Motor neuron (in vitro differentiated cells): ENCODE results near the gene PITX1. TPM values are rescaled to one million over a fixed set of nuclear protein-coding genes. Genes with fewer than 3 reads are reported as not detected.

Experiments
- ATAC-seq, 8 experiments: fragments of 200-7000 bp; cut with Tn5 transposase; replicated peaks in 6 of 8; 2 replicates each; pipeline ENCODE4 v1.8.0; 2021; ENCODE audit warnings: mild to moderate bottlenecking in 8 of 8, moderate library complexity in 8 of 8
- H3K27ac ChIP-seq, 2 donors: fragments of 250-450 bp; sonication (Bioruptor Pico); 2 replicates each; pipeline ENCODE4 v1.9.0; 2021; ENCODE audit warnings: antibody characterized with exemption in 2 of 2, mild to moderate bottlenecking in 2 of 2, moderate library complexity in 1 of 2
- H3K4me1 ChIP-seq, 2 donors: fragments of 250-450 bp; sonication (Bioruptor Pico); replicated peaks in 1 of 2; 2 replicates each; pipeline ENCODE4 v1.6.1; 2021; ENCODE audit warnings: antibody characterized with exemption in 2 of 2, mild to moderate bottlenecking in 2 of 2, moderate library complexity in 1 of 2
- H3K4me3 ChIP-seq, 5 donors: fragments of 250-450 bp; sonication (Bioruptor Pico); 2 replicates each; pipeline ENCODE4 v1.9.0; 2021; ENCODE audit warnings: antibody characterized with exemption in 5 of 5, mild to moderate bottlenecking in 5 of 5, moderate library complexity in 4 of 5
- WGBS, 10 experiments: fragments of 450-650 bp; shearing (Covaris generic); methylation state at CpG; one replicate each; pipeline ENCODE4 v1.0.0; 2022; 5-methylcytosine and 5-hydroxymethylcytosine counted together
- in situ Hi-C, 9 experiments: fragments of 400-800 bp; cut with MboI; loops; one replicate each; pipeline ENCODE4 v1.15.0; 2021; ENCODE audit warnings: low sequenced_read_pairs in 9 of 9, low pct_unique_long_range_greater_than_20kb in 2 of 9; ENCODE audit not compliant: unreplicated experiment in 9 of 9
- total RNA-seq, 8 experiments: library from RNA; unstranded; fragments of 300-600 nt; gene quantifications; 2 replicates each; pipeline versions ENCODE4 v1.2.3 to v1.2.4, GENCODE V29; 2022

PITX1 gene
- total RNA-seq, 8 experiments from 2014 or later = 0.16 to 8.6 (median 0.71) TPM; not detected in 1

GRCh38 chr5:135037519-135038204 lies 3.6 kb upstream of the PITX1 start:
- Histone ChIP-seq H3K27ac (no peak overlapping the region), H3K4me3 (no peak overlapping the region), H3K4me1 (peaks cover 4 to 10% of the 10 kb centered on the region in 2 donors)
- ATAC-seq = no peak
- in situ Hi-C loops = loop anchor here in 1 of 9 experiments (25.0 kb wide), 1 partner anchor 300 kb away; no protein-coding TSS in a partner anchor
- WGBS, 10 experiments = 0 to 100% (median 7%) methylated on average over 1 to 3 of the region's 11 CpGs; no CpG with 5 or more reads in 5 of the 10 experiments

- ATAC-seq = no peak
- 6 to 60% (median 13%) methylated on average over 1 to 3 of the region's 4 CpGs; no CpG with 5 or more reads in 6 of the 10 experiments for WGBS, 10 experiments
- Histone ChIP-seq H3K4me1 (peaks cover 4 to 12% of the 10 kb centered on the region in 2 donors), H3K4me3 (no peak overlapping the region), H3K27ac (no peak overlapping the region)
- in situ Hi-C loops = loop anchor here in 1 of 9 experiments (25.0 kb wide), 1 partner anchor 301 kb away; no protein-coding TSS in a partner anchor
Observed at GRCh38 chr5:135036405-135036804, 2.4 kb upstream of the PITX1 start.

GRCh38 chr5:135035678-135036030 lies 1.6 kb upstream of the PITX1 start:
- 60% methylated on average over 1 of the region's 6 CpGs; no CpG with 5 or more reads in 9 of the 10 experiments for WGBS, 10 experiments
- ATAC-seq = no peak
- Histone ChIP-seq H3K4me1 (peaks cover 4 to 12% of the 10 kb centered on the region in 2 donors), H3K4me3 (no peak overlapping the region), H3K27ac (no peak overlapping the region)
- in situ Hi-C loops = loop anchor here in 1 of 9 experiments (25.0 kb wide), 1 partner anchor 302 kb away; no protein-coding TSS in a partner anchor

GRCh38 chr5:135034963-135035677 lies 1.1 kb upstream of the PITX1 start:
- in situ Hi-C loops = loop anchor here in 1 of 9 experiments (25.0 kb wide), 1 partner anchor 302 kb away; no protein-coding TSS in a partner anchor
- no peak for ATAC-seq

GRCh38 chr5:135034236-135034962 lies 371 bp upstream of the PITX1 start:
- Histone ChIP-seq H3K4me1 (peaks cover 4 to 12% of the 10 kb centered on the region in 2 donors), H3K4me3 (peak overlapping the region; percentile 23 to 45 (median 40)), H3K27ac (peak overlapping the region in 1 of 2 donors; percentile 26)
- peak; percentile 40 to 91 (median 87) for ATAC-seq
- WGBS, 10 experiments = 0 to 66% (median 31%) methylated on average over 5 to 22 of the region's 65 CpGs; no CpG with 5 or more reads in 6 of the 10 experiments
- in situ Hi-C loops = loop anchor here in 1 of 9 experiments (25.0 kb wide), 1 partner anchor 303 kb away; no protein-coding TSS in a partner anchor

More at GRCh38 chr5:135034963-135035677, 1.1 kb upstream of the PITX1 start:
- H3K4me1 ChIP-seq = peaks cover 4 to 12% of the 10 kb centered on the region in 2 donors
- H3K4me3 ChIP-seq = peak overlapping the region in 2 of 5 donors; percentile 42 to 45
- 13 to 100% (median 51%) methylated on average over 1 to 4 of the region's 14 CpGs; no CpG with 5 or more reads in 2 of the 10 experiments for WGBS, 10 experiments
- no peak overlapping the region for H3K27ac ChIP-seq

GRCh38 chr5:135032999-135033861 lies 798 bp downstream of the PITX1 start:
- in situ Hi-C loops = loop anchor here in 1 of 9 experiments (25.0 kb wide), 1 partner anchor 304 kb away; no protein-coding TSS in a partner anchor
- peak in 4 of 8 experiments; percentile 3 to 59 (median 51) for ATAC-seq
- Histone ChIP-seq H3K27ac (no peak overlapping the region), H3K4me3 (peak overlapping the region; percentile 23 to 45 (median 40)), H3K4me1 (peaks cover 4 to 12% of the 10 kb centered on the region in 2 donors)
- 0 to 5% (median 0%) methylated on average over 1 to 17 of the region's 89 CpGs; no CpG with 5 or more reads in 5 of the 10 experiments for WGBS, 10 experiments

- no peak for ATAC-seq
- Histone ChIP-seq H3K27ac (no peak overlapping the region), H3K4me3 (peak overlapping the region in 1 of 5 donors; percentile 45), H3K4me1 (peaks cover 4 to 12% of the 10 kb centered on the region in 2 donors)
- WGBS, 10 experiments = 0 to 41% (median 6%) methylated on average over 1 to 12 of the region's 18 CpGs
- in situ Hi-C loops = loop anchor here in 1 of 9 experiments (25.0 kb wide), 1 partner anchor 305 kb away; no protein-coding TSS in a partner anchor
Observed at GRCh38 chr5:135032695-135032998, 1.4 kb downstream of the PITX1 start.

GRCh38 chr5:135031813-135032694 lies 2.0 kb downstream of the PITX1 start:
- WGBS, 10 experiments = 0 to 66% (median 8%) methylated on average over 8 to 15 of the region's 15 CpGs
- in situ Hi-C loops = loop anchor here in 1 of 9 experiments (25.0 kb wide), 1 partner anchor 305 kb away; no protein-coding TSS in a partner anchor
- H3K27ac ChIP-seq = no peak overlapping the region
- no peak for ATAC-seq
- H3K4me1 ChIP-seq = peaks cover 4 to 12% of the 10 kb centered on the region in 2 donors
- no peak overlapping the region for H3K4me3 ChIP-seq

GRCh38 chr5:135030956-135031812 lies 2.8 kb downstream of the PITX1 start:
- Histone ChIP-seq H3K27ac (no peak overlapping the region), H3K4me3 (no peak overlapping the region), H3K4me1 (peaks cover 4 to 12% of the 10 kb centered on the region in 2 donors)
- 0 to 80% (median 3%) methylated on average over 1 to 26 of the region's 57 CpGs; no CpG with 5 or more reads in 5 of the 10 experiments for WGBS, 10 experiments
- in situ Hi-C loops = loop anchor here in 1 of 9 experiments (25.0 kb wide), 1 partner anchor 306 kb away; no protein-coding TSS in a partner anchor
- ATAC-seq = no peak

GRCh38 chr5:135030123-135030955 lies 3.7 kb downstream of the PITX1 start:
- 2 to 77% (median 23%) methylated on average over 1 to 7 of the region's 13 CpGs; no CpG with 5 or more reads in 2 of the 10 experiments for WGBS, 10 experiments
- no peak overlapping the region for H3K27ac ChIP-seq
- H3K4me1 ChIP-seq = peaks cover 4 to 12% of the 10 kb centered on the region in 2 donors
- in situ Hi-C loops = loop anchor here in 1 of 9 experiments (25.0 kb wide), 1 partner anchor 307 kb away; no protein-coding TSS in a partner anchor
- no peak overlapping the region for H3K4me3 ChIP-seq
- no peak for ATAC-seq
